ENCODE results near the gene GATB.

GATB gene

DNA sequence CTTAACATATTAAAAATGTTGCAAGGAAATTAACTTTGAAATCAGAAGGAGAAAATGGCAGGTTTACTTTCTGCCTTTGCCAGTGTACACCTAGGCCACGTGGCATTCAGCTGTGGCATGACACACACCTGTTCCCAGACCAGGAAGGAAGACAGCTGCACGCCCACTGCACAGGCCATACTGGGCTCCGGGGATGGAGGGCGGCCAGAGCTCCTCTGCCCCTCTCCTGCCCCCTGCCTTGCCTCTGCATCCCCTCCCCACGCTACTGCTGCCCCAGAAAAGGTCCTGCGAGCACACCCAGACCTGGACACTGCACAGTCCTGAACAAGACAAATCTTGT, 68.4 kb downstream of the GATB start:
- DNase-seq: no peak

DNA sequence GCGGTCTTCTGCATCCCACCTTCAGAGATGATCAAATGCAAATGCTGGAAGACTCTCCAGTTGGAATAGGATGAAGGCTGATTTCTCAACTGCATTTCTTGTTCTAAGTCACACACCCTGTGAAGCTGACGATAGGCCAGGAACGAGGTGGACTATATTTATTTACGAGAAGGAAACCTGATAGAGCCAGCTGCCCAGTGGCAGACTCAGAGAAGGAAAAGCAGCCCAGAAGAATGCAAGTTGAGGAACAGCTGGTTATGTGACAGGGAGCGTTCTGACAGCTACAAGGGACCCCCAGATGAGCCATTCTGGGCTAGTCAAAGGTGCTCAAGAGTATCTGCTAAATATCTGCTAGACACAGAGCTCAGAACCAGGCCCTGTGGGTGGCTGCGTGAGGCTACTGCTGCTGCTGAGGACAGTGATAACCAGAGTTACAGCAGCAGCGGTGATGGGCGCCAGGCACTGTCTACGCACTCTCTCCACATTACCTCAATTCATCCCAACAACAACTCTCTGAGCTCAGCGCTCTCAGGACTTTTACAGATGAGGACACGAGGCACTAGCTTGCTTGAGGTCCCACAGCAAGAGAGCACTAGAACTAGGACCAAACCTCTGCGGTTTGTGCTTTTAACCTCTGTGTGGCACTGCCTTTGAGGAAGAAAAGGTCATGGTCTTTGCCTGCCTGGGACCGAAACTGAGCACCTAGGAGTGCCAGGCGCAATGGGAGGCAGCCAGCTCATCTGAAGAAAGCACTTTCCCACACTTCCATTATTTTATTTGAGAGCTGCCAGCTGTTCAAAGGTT, 69.0 kb downstream of the GATB start:
- no peak for DNase-seq

DNA sequence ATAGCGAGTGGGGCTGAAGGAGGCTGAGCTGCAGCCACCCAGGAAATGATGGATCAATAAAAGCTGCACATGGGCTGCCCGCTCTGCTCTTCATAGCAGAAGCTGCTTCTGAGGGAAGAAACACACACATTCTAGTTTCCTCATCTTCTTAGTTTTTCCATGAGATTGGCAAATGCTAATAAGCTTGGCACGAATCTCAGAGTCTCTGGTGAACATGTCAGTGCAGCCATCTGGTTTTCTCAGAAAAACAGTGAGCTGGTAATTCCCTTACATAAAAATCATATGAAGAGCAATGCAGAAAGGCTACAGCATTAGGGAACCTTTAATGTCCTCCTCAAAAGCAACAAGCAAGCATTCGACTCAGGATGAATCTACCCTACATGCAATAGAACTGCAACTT, 69.9 kb downstream of the GATB start:
- no peak for DNase-seq

DNA sequence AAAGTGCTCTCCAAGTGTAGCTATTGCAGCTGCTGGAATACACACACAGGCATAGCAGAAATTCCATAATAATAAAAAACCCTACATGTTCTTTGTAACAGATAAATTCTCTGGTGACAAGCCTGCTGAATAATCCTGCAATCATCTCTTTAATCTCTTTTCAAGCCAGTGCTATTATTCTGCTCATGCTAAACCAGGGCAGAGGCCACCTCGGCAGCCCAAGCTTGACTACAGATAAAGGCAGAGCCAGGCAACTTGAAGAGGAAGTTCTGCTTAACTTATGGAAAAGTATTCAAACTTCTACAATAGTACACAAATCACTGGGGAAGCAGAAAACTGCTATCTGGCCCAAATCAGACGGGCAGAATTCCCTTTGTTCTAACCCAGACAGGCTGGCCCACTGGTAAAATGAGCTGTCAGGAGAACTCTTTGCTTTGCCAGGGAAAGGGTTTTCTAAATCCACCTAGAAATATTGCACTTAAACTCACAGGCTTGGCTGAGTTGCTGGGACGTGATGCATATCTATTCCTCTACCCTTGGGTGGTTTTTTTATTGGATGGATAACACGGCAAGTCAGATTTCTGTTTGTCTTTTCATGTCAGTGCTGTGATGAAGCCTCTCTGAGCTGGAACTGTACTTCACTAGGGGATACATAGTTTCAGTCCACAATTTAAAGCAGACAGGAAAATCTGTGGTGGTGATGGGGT, 70.5 kb downstream of the GATB start:
- no peak for DNase-seq

DNA sequence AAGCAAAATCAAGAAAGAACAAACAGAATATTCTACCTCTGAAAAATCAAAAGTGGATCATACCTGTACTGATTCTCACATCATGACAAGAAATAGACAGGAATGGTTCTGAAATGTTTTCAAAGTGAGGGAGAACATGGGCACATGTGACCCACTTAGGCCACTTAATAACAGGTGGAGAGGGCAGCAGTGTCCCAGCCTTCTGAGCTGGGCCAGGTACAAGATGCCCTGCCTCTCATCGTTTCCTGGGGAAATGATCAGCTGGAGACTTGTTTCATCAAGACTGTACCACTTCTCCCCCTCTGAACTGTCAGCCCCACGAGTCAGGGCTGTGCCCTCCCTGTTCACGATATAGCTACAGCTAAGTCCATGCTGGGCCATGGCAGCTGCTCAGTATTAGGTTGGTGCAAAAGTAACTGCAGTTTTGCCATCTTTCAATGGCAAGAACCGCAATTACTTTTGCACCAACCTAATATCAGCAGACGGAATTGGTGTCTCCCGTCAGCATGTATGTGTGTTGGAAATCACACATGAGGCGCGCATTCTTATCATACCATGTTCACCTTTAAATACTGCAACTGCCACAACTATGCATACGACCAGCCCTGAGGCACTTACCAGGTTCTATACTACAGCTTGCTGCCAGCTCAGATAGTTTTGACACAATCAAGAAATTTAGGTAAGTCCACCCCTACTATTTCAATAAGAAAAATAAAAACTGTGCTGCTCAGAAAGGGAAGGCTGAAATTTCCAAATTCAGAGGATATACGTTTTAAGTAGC, 71.4 kb downstream of the GATB start:
- DNase-seq: no peak

DNA sequence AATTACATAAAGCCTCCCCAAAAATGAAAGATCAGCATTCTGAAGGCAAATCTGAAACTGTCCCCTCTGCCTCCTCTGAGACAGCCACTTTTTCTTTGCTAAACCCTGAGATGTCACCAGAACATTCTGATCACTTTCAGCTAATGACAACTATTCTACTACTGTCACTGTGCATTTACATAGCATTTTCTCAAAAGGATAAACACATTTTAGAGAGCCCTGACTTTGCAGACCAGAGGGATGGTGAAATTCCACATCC, 72.1 kb downstream of the GATB start:
- no peak for DNase-seq

DNA sequence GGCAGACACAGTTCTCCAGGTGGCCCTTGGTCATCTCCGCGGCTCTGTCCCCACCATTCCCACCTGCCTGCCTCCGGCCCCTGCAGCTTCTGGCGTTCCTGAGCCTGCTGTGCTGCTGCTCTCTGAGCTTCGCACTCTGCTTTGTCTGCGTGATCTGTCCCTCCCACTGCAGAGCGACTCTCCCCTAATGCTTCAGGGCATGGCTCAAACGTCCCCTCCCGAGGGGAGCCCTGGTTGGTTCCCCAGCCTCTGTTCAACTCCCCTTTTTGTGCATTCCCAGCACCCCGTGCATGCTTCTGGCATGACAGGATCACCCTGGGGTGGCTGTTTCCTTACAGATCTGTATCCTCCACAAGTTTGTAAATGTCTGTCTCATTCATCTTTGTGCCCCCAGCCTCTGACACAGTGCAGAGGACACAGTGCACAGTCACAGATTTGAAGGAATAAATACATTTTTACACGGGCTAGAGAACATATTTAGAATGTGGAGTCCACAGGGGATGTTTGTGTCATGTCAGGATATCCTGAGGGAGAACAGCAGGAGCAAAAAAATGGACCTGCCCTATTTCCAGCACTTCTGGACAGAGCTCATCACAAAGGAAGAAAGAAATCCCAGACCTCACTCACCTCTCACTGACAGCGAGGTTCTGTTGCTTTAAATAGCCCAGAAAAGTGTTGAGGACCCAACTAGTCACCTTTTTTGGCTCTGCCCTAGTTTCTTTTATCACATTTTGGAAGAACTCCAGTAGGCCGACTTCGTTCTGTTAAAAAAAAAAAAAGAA, 72.6 kb downstream of the GATB start:
- DNase-seq: no peak

DNA sequence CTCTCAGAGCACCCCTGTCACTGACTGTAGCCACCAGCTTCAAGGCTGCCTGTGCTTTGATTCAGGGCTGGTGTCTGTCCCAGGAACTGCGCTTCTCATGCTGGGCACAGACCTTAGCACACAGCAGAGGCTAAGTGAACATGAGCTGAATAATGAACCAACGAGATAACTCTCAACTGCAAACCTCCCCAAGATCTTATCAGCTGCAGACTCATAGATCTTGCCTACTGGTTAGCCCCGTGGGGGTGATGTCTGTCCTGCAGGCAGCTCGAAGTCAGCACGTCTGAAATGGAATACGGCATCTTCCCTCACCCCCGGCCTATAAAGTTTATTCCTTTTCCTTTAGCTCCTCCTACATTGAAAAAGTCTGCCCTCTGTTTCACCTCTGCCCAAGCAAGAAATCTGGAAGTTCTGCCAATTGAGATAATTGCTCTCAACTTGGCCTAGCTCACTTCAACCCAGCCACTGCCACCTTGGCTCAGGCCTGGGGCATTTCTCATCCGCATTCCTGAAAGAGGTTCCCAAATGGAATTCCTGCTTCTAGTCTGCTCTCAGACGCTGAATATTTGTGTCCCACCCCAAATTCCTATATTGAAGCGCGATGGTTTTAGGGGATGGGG, 73.7 kb downstream of the GATB start:
- no peak for DNase-seq

DNA sequence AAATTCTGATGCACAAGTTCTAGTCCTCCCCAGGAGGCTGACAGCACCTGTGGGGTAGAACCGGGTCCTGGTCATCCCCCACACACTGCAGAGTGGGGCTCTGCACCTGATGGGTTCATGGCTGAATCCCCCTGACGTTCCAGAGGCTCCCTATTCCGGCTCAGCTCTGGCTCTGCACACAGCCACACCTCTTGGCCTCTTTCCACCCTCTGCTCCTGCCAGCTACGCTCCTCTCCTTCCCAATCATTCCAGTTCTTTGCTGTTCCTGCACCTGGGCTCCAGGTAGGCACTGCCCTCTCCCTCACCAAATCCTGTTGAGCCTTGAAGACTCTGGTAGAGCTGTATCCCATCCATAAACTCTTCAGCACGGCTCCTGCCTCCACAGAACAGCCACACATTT, 75.5 kb downstream of the GATB start:
- DNase-seq: no peak

DNA sequence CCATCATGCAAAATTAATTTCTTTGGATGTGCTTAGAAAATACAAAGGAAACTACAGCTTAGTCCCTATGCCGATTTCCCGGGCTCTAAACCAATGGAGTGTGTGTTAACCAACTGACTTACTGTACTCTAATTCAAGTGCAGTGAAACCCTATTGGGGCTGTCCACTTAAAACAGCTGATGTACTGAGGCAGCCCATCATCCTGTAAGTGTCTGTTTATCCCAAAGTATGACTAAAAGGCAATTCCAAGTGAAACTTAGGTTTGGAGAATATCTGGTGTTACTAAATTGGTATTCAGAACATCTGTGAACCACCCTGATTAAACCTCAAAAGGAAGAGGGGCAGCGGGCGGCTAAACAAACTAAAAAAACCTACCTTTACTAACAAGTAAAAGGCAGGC, 79.7 kb downstream of the GATB start:
- no peak for DNase-seq

DNA sequence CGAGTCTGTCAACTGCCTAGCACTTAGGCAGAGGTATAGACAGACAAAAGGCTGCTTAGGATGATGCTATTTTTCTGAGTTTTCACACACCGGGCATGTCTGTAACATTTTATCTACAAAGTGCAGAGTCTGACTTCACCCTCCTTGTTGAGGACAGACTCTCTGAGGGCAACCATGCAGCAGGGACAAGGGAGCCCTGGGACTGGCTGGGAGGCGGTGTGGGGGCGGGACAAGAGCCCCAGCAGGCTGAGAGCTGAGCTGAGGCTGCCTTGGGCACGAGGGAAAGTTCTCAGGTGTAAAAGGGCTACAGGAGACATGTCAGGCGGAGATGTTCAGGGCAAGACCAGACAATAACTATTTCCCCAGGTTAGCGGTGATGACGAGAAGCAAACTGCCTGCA, 81.6 kb downstream of the GATB start:
- DNase-seq: no peak

DNA sequence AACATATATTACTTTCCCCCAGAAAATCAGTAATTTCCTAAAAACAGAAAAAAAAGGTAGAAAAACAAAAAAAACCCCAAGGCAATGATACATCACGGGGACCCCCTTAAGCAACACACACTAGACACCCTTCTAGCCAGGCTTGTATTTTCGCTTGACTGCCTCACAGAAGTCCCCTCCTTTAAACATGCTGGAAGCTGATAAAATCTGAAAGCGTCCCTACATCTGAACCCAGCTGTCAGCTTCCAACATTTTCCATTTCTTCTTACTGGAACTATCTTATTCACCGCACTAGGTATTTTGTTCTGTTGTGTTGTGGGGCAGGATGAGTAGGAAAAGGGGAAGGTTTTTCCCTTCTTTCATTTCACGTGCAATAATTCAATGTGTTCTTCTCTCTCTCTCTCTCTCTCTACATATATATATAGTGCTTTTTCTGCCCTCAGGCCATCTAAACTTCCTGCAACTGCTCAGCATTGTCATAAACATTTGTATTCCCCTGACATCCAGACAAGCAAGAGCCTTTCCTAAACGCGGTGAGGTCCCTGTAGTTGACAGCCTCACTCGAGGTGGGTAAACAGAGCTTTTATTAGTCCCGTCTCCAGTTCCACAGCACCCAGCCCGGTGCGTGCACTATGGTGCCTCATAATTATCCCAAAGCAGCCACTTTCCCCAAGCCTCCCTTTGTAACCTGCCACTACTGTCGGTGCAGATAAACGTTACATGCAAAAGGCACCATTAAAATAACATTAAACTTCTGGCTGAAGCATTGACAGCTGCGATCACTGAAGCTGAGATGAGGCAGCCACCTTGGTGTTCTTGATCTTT, 82.5 kb downstream of the GATB start:
- DNase-seq: peak; percentile 46

DNA sequence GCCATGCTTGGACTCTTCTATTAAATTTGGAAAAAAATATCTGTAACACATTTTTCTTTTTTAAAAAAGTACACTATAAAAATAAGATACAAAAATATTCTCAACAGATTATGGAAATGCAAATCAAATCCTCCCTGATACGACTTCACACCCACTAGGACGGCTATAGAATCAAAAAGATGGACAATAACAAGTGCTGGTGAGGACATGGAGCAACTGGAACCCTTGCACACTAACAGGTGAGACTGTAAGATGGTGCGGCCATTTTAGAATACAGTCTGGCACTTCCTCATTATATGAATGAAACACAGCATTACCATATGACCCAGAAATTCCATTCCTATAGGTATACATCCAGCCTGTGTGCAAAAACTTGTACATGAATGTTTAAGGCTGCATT, 83.6 kb downstream of the GATB start:
- DNase-seq: no peak

DNA sequence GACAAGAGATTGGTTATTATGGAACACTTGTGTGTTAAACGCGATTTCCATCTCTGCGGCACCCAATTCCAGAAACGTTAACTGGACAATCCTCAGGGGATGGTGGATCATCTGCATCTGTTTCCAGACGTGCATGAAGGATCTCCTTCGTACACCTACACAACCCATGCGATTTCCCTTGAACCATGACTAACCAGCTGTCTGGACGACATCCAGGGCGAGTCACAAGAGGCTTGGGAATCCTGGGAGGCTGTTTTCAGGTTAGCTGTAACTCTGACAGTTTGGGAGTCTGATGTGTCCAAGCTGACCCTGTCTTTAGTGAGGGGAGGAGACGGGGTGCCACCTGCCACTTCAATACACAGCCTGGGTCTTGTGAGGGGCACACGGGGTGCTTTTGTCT, 84.5 kb downstream of the GATB start:
- DNase-seq: no peak

DNA sequence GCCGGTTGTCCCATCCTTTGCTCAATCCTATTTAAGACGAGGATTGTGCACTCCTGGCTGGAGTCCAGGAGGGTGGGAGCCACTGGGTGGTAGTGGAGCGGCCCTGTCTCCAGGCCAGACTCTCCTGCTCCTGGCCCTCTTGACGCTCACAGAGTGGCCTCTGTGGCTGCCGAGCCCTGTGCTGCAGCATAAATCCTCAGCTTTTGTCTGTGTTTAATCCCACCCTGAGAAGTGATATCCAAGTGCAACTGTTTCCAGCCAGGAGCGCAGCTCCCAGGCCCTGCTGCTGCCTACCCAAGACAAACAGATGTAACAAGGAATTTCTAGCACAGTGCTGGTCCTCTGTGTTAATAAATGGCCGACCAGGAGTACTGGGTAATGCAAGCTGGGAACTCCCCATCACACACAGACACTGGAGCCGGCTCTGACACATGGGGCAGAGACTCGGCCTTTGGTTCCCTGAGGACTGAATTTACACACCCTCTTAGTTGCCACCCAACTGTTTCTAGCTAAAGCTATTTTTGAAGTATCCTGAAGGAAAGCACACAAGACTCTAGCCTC, 85.3 kb downstream of the GATB start:
- no peak for DNase-seq

DNA sequence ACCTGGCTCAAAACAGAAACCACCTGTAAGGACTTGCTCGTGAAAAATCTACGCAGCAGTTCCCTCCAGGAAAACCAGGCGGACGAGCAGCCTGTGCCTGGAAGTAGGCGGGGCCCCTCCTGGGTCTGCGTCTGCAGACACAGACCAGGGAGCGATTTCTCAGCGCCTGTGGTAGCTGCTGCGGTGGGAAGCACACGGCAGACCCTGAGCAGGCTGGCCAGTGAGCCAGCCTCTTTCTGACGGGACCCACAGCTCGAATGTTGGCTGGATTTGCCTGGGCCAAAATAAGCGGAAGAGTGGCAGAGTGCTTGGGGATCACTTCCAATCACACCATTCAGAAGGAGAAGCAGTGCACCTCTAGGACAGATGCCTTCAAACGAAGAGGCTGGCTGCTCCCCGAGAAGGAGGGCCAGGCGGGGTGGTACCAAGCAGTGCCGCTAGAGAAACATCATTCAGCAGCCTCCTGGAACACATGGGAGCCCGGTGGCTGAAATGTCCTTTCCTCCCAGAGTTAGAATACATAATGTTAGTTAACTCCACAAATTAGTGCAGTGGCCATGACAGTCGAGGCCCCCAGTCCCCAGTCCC, 85.9 kb downstream of the GATB start:
- DNase-seq: no peak

DNA sequence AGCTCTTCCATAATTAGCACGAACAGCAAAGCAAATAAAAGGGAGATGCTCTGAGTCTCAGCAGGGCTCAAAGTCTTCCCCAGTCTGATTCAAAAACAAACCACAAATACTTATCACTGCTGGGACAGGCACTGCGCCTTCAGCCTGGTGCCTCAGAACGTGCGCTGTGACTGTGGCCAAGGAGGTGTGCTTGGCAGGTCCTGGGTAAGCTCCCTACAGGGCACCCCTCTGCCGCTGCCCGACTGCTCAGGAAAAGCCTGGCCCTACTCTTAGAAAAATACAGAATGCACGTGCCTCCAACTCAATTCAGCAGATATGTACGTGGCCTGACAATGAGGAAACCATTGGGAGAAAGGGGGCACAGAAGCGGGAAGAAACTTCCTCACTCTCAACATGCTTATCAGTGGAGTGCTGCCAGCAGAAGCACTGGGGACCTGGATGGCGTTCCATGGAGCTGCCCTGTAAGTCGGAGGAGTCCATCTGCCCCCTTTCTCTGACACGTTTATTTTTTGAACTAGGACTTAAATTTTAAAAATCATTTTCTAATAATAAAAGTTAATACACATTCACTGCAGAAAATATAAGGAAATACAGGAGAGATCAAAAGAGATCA, 86.8 kb downstream of the GATB start:
- DNase-seq: no peak

DNA sequence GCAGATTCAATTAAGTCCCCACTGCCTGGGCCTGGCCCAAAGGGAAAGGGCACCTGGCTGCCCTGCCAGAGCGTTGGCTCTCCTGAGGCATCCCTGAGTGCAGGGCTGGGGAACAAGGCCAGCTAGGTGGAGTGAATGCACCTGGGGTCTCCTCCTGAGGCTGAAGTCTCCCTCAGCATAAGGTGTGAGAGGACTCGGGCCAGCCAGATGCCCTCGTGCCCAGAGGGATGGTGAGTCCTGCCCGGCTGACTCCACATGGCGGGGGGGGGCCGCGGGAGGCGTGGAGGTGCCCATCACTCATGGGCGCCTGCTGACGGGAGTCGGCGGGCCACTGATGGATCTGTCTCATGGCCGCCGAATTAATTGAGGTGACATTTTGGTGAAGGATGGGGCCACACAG, 87.8 kb downstream of the GATB start:
- no peak for DNase-seq

DNA sequence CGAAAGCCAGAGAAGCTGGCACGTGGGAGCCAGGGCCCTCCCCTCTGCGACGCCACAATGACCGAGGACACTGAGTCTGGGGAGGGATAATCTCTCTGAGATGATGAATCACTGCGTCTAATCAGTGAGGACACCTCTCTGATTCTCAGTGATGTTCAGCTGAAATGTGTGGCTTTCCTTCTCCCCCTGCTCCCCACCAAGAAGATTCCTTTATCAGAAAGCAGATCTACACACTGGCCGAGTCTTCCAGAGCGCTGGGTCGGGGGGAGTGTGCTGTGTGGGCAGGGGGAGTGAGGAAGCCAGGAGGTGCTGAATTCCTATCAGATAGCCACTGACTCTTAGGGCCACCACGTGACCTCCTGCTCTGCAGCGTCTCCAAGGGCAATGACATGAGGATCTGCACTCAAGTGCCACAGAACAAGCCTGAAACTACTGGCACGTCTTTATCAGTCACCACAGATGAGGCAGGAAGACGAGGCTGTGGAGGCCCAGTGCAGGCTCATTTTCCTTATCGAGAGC, 89.2 kb downstream of the GATB start:
- DNase-seq: no peak

DNA sequence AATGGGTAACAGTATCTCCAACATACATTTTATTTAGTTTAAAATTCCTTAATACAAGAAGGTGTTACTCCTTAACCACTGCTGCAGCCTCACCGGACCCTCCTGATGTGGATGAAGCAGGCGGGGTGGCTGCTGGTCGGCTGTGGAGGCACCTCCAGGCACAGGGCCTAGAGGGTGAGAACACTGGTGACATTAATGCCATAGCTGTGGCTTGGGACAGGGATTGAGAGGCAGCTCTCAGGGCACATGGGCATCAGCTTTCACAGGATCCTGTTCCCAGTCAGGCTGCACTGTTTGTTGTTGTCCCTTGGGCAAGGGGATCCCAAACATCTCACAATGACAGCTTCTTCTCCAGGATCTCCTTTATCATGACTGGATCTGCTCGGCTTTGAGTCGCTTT, 90.0 kb downstream of the GATB start:
- no peak for DNase-seq

DNA sequence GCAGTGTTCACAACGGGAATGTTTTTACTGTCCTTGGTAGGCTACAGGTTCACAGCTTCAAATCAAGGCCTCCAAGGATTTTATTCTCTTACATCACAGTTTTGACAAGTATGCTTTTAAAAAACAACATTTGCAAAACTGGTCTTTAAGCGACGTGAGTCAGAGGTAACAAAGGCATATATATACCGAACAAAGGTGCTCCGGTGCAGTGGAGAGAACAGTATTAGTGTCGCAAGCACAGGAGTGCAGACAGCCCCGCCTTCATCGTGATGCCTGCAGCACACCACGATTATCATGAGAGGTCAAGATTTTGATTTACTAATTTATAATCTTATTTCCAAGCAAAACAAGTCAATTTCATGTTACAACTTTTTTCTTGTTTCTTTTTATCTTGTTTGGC, 90.8 kb downstream of the GATB start:
- no peak for DNase-seq
